ENCODE measurements around the gene SLC1A2.

Gene SLC1A2

DNA sequence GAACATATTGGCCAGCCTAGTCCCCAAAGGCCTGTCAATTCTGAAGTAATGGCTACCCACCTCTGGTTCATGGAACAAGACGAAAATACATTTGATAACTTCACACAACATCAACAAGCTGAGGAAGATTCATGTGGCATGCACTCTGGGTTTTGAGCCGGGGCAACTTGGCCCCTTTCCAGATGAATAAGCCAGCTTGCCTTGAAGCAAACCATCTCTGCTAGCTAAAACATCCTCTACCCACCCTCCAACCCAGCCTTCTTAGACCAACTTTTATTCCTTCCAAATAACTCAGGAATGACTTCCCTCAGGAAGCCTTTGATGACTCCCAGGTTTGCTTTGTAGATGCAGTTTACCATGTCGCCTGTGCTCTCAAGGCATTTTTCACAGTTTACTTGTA, 94.4 kb downstream of the SLC1A2 start:
- no peak for DNase-seq (ENCODE audit: low spot score)

DNA sequence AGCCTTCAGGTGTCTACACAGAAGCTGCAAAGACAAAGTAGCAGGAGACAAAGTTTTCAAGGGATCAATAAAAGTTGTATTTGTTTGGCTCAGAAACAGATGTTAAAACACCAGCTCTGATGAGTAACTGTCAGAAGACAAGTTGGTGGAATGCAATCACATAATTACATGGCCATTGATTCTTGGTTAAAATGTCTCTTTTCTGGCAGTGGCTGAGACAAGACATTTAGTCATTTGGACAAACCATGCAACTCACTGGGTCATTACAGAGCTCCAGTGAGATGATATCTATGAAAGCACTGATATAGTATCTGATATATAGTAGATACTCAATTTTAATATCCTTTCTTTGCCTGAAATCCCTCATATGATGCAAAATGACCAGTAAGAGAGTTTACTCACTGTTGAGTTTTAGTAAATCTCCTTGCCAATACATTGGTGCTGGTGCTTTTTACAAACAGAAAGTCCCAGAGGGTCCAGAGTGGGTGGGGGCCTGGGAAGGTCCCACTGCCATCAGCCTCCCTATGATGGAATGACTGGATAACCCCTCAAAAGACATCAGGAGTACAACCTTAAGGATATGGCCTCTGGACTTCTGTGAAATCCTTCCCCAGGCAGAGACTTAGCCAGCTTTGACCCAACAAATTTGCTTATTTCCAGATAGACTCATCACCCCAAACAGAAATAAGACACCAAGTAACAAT, 95.0 kb downstream of the SLC1A2 start:
- DNase-seq (ENCODE audit: low spot score), result no peak

DNA sequence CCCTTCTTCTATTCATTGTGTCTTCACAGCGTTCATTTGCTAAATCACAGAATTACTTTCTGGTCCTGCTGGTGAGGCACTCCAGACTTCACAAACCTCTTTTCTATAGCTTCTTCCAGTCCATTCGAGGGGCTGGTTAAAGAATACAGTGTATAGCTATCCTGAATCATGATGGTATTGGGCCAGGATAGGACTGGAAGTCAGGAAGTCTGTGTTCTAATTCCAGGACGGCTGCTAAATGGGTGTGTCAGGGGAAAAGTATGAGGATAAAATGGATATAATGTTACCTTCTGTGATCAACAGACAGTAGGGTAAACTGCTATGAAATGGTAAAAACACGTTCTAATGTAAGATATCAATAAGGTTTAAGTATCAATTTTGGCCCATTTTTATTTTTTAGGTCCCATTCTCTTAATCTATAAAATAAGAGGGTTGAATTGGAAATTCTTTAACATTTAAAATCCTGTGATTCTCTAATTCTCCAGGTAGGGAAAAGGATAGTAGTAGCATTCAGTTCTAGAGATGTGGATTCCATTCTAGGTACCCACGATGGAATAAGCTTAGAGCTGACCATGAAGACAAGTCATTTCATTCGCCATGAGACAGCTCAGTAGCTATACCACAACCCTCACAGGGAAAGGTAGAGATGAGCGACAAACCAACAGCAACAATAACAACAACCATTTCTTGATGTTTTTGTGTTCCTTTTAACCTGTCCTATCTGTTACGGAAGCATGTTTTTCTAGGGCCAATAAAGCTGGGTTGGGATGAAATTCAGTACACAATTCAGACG, 96.1 kb downstream of the SLC1A2 start:
- DNase-seq (ENCODE audit: low spot score), result no peak

DNA sequence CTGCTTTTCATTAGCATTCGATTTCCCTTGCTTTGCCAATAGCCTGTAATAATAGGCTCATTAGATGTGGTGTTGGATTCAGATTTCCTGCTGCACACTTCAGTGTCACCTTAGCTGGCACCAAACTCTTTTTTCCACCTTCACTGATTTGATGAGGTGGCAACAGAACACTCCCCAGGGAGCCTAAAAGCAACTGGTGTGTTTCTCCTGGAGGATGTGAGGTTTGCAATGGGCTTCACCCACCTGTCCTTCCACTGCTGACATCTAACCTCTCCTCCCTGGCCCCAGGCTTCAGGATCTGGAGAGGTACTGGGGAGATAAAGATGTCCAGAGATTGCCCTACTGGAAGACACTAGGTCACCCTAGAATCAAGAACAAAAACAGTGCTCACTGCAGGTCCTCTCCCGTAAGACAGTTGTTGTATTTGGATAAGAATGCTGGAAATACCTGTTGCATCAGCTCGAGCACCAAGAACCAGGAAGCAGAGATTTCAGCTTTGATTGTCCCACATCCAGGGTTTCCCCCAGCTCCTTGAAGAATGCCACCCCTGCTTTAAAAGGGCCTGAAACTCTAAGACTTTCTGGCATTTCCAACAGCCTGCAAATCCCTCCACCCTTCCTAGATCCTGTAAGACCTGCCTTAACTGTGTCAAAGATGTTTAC, 96.9 kb downstream of the SLC1A2 start:
- no peak for DNase-seq (ENCODE audit: low spot score)

DNA sequence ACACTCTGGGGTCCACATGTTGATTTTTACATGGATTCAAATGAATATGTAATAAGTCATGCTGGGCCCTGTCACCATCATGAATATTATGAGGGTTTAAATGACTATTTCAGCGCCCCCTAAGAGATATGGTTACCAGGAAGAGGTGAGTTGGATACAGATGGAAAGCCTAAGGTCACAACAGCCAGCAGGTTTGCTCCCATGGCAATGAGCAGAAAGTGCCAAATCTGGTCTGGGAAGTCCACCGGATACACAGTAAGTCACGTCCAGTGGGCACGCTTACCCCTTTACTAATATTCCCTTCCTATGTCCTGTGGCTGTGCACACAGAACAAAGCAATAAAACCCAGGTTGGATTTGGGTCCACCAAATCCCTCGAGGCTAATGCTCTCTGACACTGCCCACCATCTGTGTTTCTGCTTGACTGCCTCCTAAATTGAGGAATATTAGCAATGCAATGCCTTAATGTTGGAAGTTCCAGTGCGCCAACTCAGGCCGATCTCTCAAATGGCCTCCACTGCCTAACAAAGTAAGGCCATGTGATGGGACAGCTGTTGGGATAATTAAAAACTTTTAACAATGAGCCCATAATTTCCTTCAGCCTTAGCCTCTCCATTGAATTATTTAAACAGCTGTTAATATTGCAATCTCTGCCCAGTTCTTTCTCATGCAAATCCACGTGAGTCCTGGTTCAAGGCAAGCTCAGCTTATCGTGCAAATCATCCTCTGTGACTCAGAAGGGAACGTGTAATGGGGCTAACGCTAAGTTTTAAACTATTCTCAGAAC, 97.6 kb downstream of the SLC1A2 start:
- DNase-seq (ENCODE audit: low spot score), result no peak

DNA sequence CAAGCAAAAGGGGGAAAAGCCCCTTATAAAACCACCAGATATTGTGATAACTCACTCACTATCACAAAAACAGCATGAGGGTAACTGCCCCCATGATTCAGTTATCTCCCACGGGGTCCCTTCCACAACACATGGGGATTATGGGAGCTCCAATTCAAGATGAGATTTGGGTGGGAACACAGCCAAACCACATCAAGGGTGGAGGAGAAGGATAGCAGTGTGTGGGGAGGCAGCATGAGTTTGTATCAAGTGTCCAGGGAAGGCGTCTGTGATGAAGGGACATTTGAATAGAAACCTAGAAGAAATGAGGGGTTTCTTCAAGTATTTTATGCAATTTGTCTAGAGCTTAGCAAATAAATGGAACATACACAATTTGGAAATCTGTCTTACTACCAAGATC, 98.2 kb downstream of the SLC1A2 start:
- no peak for DNase-seq (ENCODE audit: low spot score)

DNA sequence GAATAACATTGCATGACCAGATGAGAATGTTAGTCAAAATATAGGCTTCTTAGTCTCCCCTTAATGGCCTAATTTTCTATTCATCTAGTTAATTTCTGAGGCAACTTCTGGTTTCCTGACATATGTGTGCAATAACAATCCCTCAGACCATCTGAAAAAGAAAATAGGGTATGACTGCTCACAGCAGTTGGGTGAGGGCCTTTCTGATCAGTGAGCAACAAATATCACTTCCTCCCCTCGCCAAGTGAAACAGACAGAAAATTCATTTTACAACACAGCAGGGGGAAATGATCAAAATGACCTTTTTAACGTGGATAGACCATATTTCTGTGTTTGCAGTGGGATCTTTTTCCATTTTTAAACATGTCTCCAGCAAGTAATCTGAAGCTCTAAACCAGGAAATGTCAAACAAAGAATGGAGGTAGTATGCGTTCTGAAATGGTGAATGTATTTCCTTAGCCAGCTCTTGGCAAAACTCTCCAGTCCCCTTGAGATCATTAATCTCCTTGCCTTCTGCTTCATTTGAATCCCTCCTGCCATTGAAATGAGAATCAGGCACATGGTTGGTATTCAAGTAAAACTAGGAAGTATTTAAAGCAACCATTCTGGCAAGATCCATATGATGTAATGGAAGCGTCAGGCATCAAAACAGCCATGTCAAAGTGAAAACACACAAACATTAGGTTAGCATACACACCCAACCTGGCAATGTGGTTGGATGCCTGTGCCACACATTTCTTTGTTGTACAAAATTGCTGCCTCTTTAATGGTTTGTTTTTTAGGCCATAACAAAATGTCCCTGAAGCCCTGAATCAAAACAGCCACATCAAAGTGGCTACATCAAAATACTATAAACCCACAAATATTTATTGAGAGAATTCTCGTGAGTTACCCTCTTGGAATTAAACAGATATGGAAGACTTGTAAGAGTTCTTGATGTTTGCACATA, 100.1 kb downstream of the SLC1A2 start:
- no peak for DNase-seq (ENCODE audit: low spot score)

DNA sequence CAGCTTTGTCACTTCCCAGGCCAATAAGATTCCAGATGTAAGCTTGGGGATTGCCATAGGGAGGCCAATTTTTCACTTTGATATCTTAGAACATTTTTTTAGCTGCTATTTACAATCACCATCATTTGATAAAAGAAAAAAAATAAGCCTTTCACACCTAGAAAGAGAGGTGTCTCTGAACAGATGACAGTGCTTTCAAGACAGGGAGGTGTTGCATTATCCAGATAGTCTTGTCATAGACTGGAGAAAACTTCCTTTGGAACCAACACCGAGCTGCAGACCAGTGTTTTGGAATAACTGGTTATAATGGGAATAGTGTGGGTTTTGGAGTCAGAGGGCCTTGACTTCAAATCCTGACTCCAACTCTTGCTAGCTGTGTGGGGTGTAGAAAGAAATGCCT, 101.0 kb downstream of the SLC1A2 start:
- no peak for DNase-seq (ENCODE audit: low spot score)

DNA sequence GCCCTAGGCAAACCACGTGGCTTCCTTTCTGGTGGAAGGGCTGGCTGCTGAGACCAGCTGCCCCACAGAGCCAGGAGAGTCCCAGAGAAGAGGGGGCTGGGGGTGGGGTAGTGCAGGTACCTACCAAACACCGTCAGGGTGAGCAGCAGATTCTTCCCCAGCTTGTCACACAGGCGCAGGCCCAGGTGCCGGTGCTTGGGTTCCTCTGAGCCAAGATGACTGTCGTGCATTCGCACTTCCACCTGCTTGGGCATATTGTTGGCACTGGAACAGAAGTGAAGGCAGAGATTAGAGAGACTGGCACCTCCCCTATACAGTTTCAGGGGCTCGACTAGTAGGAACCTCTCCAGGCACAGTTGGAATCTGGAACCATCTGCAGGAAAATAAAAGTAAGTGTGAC, 102.1 kb downstream of the SLC1A2 start:
- no peak for DNase-seq (ENCODE audit: low spot score)

DNA sequence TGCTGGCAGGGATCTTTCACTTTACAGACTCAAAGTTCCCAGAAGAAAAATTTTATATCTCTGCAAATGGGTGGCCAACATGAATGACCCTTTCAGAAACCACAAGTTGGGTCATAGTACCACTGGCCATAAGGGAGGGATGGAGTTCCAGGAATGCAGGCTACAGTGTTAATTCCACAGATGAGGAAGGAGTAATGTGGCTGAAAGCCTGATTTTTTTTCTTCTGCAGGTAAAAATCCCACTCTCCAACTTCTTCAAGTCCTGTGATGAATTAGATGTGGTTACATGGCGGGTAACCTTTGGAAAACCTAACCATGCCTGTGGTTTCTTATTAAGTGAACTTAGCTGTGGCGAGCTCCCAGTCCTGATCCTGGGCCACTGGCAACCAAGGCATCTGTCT, 103.2 kb downstream of the SLC1A2 start:
- DNase-seq (ENCODE audit: low spot score), result no peak

DNA sequence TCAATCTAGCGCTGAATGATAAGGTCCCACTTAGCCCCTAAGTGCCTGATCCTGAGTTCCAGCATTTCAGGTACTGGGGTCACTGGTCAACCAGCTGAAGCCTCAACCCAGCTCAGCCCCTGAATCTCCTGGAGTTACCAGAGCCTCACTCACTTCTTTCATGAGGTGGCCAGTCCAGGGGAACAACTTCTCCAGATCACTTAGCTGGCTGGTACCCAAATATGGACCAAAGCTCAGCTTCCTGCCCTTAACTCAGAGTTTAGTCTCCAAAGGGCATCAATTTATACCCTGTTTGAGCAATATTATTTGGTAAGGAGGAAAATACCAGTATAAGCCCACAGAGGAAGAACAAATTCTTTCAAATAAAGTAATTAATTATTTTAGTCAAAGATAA, 105.6 kb downstream of the SLC1A2 start:
- no peak for DNase-seq (ENCODE audit: low spot score)

DNA sequence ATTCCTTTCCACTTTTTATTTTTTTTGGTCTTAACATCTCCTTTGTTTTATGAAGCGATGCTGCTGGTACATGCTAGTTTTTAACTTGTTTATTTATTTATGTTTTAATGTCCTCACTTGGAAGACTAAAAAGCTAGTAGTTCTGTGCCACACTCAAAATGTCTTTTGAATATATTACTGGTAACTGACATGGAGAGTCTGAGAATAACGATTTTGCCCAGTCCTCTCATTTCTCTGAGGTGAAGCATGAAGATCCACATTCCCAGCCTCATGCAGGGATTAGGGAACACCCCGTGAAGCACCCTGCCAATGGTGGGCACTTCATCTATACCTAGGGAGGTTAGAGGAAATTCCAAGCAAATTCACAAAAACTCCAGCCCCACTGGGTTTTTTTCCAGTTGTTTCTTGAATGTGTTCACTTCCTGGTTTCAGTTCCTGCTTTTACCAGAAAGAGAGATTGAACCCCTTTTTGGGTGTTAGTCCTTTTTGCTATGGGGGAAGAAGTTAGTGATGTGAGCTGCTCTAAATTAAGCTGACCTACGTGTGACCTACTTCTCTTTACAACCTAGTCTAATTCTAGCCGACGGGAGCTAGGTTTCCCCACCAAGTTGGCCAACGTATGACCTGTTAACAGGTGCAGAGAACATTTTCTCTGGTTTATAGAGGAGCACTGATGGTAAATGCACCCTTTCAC, 106.1 kb downstream of the SLC1A2 start:
- DNase-seq (ENCODE audit: low spot score), result no peak

DNA sequence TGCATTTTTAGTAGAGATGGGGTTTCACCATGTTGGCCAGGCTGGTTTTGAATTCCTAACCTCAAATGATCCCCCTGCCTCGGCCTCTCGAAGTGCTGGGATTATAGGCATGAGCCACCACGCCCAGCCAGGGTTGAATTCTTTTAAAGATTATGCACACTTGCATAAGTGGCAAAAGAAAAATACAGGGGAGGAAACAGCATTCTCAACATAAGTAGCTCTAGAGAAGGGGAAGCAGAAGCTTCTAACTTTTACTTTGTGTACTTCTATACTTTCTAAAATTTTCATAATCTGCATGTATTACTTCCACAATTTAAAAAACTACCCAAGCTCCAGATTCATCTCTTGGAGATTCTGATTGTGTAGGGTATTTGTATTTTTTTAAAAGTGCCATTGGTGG, 108.0 kb downstream of the SLC1A2 start:
- no peak for DNase-seq (ENCODE audit: low spot score)

DNA sequence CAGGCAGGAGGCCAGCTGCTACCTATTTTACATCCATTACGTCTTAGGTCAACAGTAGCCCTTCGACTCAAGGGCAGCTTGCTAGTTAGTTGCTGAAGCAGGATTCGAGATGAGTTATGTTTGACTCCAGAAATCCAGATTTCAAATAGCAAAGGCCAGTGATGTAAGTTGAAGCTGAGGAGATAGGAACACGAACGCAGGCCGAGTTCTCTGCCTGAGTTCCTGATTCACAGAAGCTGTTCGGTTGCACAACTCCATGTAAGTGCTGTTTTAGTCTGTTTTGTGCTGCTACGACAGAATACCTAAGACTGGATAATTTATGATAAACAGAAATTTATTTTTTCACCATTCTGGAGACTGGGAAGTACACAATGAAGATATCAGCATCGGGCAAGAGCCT, 111.2 kb downstream of the SLC1A2 start:
- DNase-seq (ENCODE audit: low spot score), result no peak

DNA sequence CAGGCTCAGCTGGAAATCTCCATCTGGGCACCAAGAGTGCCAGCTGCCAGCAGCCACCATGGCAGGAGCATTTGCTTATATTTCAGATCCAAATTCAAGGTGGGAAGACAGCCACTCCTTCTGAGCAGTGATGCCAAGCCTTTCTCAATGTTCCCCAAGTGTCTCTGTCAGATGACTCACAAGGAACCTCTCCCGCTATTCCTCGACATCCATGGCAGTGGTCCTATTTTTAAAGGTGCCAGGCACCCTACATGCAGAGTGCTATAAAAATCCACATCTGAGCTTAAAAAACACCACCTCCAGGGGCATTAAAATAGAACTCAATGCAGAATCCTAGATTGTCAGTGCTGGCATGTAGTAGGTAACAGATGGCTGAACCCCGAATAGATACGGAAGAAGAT, 112.1 kb downstream of the SLC1A2 start:
- no peak for DNase-seq (ENCODE audit: low spot score)

DNA sequence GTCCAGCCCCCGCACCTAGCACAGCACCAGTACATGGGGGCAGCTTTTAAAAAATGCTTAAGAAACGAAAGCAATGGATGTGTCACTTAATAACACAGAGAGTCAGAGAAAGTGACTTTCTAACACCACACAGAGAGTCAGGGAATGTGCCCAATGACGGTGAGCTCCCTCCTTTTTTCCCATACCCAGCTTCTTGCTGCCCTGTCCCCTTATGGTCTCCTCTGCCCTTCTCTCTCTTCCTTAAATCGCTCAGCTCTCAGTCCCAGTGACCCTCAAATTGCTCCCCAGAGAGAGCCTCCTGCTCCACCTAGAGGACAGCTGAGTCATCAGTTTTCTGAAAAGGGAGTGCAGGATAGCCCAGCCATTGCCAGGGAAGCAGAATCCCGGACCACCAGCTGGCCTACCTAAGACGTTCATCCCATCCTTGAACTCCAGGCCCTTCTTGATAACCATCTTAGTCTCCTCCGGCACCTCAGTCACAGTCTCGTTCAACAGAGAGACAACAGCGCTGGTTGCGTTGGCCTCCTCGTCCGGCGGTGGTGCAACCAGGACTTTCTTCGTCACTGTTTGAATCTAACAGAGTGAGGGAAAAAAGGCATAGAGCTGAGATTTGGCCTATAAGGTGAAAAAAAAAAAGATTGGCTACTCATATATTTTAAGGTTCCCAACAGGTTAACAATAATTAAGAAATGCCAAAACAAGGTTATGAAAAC, 113.5 kb downstream of the SLC1A2 start:
- peak; percentile 60 for DNase-seq (ENCODE audit: low spot score)

DNA sequence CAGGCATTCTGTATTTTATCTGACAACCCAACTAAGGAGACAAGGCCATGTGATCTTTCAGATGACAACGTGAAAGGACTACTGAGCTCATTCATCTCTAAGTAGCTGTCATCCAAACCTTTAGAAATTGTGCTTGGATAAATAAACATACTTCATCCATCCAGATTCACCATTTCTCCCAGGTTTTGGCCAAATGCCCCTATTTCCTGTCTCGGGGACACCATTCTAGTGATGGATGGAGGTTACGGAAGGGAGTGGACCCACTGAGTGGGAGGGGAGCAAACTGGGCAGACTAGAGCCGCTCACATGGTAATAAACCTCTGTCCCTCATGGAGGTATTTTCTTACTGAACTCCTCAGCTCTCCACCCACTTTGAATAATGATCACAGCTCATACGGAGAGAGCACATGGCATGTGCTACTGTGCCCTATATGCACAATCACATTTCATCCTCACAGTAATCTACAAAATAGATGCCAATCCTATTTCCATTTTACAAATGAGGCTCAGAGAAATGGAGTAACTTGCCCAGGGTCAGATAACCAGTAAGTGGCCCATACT, 114.4 kb downstream of the SLC1A2 start:
- DNase-seq (ENCODE audit: low spot score), result no peak

DNA sequence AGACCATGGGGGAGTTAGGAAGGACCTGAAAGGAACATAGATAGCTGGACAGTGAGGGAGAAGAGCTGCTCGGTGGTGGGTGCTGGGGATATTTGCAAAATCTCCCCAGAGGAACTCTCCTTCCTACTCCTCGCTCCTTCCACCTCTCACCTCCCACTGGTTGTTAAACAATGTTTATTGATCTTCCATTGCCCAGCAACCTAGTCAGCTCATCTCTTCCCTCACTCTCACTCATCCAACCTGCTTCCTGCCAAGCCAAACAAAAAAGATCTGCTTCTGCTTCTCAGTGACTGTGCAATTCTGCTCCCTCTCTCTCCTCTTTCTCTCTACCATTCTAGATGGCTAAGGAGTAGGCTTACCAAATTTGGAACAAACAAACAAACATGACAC, 115.0 kb downstream of the SLC1A2 start:
- DNase-seq (ENCODE audit: low spot score), result no peak

DNA sequence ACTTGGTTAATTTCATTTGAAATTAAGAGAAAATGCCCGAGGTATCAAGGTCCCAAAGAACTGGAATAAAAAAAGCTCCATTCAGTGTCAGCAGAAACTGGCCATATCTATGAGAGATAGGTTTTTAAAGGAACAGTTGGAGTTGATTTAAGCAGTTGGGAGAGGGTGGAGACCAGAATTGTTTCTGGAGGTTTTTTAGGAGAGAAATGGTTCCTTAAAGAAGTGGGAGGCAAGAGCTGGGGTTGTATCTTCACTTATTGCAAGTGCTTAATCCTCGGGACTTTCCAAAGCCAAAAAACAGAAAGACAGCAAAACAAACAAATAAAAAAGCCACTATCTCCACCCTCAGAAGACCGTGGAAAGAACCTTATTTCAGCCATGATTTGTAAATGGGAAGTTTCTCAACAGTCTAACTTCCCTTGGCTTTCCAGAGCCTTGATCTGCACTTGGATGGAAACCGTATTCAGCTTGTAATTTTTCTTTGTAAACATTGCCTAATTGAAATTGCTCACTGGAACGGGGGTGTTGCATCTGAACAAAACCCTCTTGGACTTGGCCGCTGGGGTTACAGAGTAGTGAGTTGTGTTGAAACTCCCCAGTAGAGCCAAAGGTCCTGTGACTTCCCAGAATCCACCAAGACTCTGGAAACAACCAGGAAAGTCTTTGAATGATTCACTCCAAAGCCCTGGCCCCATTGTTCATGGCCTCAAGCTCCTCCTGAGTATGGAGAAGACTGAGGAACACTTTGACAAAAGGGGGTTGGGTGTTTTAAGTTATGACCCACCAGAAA, 115.6 kb downstream of the SLC1A2 start:
- DNase-seq (ENCODE audit: low spot score), result no peak

All from CD4-positive, alpha-beta T cell treated with Interleukin-15 for 4 hours (primary cell).